ENCODE measurements around the gene PTCH1. TPM values are rescaled to one million over a fixed set of nuclear protein-coding genes. Genes with fewer than 3 reads are reported as not detected.

Gene PTCH1
- total and polyA plus RNA-seq, 2 donors (not counting 1 experiment from before 2014, with no cell fraction given) = 3.3 to 20.1 TPM

- TF ChIP-seq CTCF (conservative IDR thresholded peaks at IDR 0.05 in 1 of 2, IDR thresholded peaks at IDR 0.05 in 1 of 2; ENCODE audit: low read depth in 1 of 2, low read length in 2 of 2) (no peak), EZH2 (IDR thresholded peaks at IDR 0.05; ENCODE audit: low read length, missing control alignments) (no peak)
- Histone ChIP-seq H2AFZ (ENCODE audit: low read length) (peak overlapping the region; percentile 49), H3K4me2 (ENCODE audit: extremely low read depth, insufficient read depth, low read length) (peak overlapping the region; percentile 78), H3K36me3 (ENCODE audit: control insufficient read depth, insufficient read depth, low read length) (no peaks in the 10 kb centered on the region), H3K9ac (ENCODE audit: insufficient read depth, low read length) (peak overlapping the region; percentile 66), H3K27me3 (ENCODE audit: control insufficient read depth, insufficient read depth, low read length) (no peaks in the 10 kb centered on the region), H3K79me2 (ENCODE audit: control insufficient read depth, insufficient read depth, low read length) (peaks cover 1% of the 10 kb centered on the region), H3K4me1 (ENCODE audit: control insufficient read depth, extremely low read depth, insufficient read depth, low read length) (peaks cover 3% of the 10 kb centered on the region), H3K9me3 (ENCODE audit: control insufficient read depth, insufficient read depth, low read depth, low read length) (no peaks in the 10 kb centered on the region), H4K20me1 (ENCODE audit: control insufficient read depth, extremely low read depth, insufficient read depth, low read length) (no peaks in the 10 kb centered on the region), H3K27ac (ENCODE audit: insufficient read depth, low read length) (peak overlapping the region; percentile 37), H3K4me3 (replicated peaks in 1 of 4; ENCODE audit: control extremely low read depth in 1 of 4, insufficient read depth in 1 of 4, low read depth in 3 of 4, low read length in 4 of 4) (peak overlapping the region; percentile 74 to 89 (median 82))
- DNase-seq (ENCODE audit: low read depth in 2 of 2) = peak; percentile 58 to 75
Measured at GRCh38 chr9:95505717-95506427, 10.9 kb downstream of the PTCH1 start.

- H3K27me3 ChIP-seq (ENCODE audit: control insufficient read depth, insufficient read depth, low read length) = no peaks in the 10 kb centered on the region
- peak overlapping the region; percentile 78 for H3K4me2 ChIP-seq (ENCODE audit: extremely low read depth, insufficient read depth, low read length)
- peaks cover 1% of the 10 kb centered on the region for H3K79me2 ChIP-seq (ENCODE audit: control insufficient read depth, insufficient read depth, low read length)
- DNase-seq (ENCODE audit: low read depth in 2 of 2) = no peak
- TF ChIP-seq CTCF (conservative IDR thresholded peaks at IDR 0.05 in 1 of 2, IDR thresholded peaks at IDR 0.05 in 1 of 2; ENCODE audit: low read depth in 1 of 2, low read length in 2 of 2) (no peak), EZH2 (IDR thresholded peaks at IDR 0.05; ENCODE audit: low read length, missing control alignments) (no peak)
- no peak overlapping the region for H2AFZ ChIP-seq (ENCODE audit: low read length)
- H3K27ac ChIP-seq (ENCODE audit: insufficient read depth, low read length) = no peak overlapping the region
- H3K4me1 ChIP-seq (ENCODE audit: control insufficient read depth, extremely low read depth, insufficient read depth, low read length) = peaks cover 3% of the 10 kb centered on the region
- no peaks in the 10 kb centered on the region for H3K36me3 ChIP-seq (ENCODE audit: control insufficient read depth, insufficient read depth, low read length)
- peak overlapping the region; percentile 39 to 79 (median 57) for H3K4me3 ChIP-seq (replicated peaks in 1 of 4; ENCODE audit: control extremely low read depth in 1 of 4, insufficient read depth in 1 of 4, low read depth in 3 of 4, low read length in 4 of 4)
- H4K20me1 ChIP-seq (ENCODE audit: control insufficient read depth, extremely low read depth, insufficient read depth, low read length) = no peaks in the 10 kb centered on the region
- no peak overlapping the region for H3K9ac ChIP-seq (ENCODE audit: insufficient read depth, low read length)
- H3K9me3 ChIP-seq (ENCODE audit: control insufficient read depth, insufficient read depth, low read depth, low read length) = no peaks in the 10 kb centered on the region
Measured at GRCh38 chr9:95505072-95505716, 11.6 kb downstream of the PTCH1 start.

- peaks cover 1% of the 10 kb centered on the region for H3K79me2 ChIP-seq (ENCODE audit: control insufficient read depth, insufficient read depth, low read length)
- no peak overlapping the region for H3K27ac ChIP-seq (ENCODE audit: insufficient read depth, low read length)
- DNase-seq (ENCODE audit: low read depth in 2 of 2) = peak; percentile 44 to 72
- no peaks in the 10 kb centered on the region for H3K9me3 ChIP-seq (ENCODE audit: control insufficient read depth, insufficient read depth, low read depth, low read length)
- peaks cover 6% of the 10 kb centered on the region for H3K4me1 ChIP-seq (ENCODE audit: control insufficient read depth, extremely low read depth, insufficient read depth, low read length)
- TF ChIP-seq EZH2 (IDR thresholded peaks at IDR 0.05; ENCODE audit: low read length, missing control alignments) = no peak
- TF ChIP-seq CTCF (conservative IDR thresholded peaks at IDR 0.05 in 1 of 2, IDR thresholded peaks at IDR 0.05 in 1 of 2; ENCODE audit: low read depth in 1 of 2, low read length in 2 of 2) = peak; percentile 4 to 18
- H2AFZ ChIP-seq (ENCODE audit: low read length) = no peak overlapping the region
- H3K36me3 ChIP-seq (ENCODE audit: control insufficient read depth, insufficient read depth, low read length) = no peaks in the 10 kb centered on the region
- H3K9ac ChIP-seq (ENCODE audit: insufficient read depth, low read length) = no peak overlapping the region
- H4K20me1 ChIP-seq (ENCODE audit: control insufficient read depth, extremely low read depth, insufficient read depth, low read length) = no peaks in the 10 kb centered on the region
- no peaks in the 10 kb centered on the region for H3K27me3 ChIP-seq (ENCODE audit: control insufficient read depth, insufficient read depth, low read length)
- H3K4me2 ChIP-seq (ENCODE audit: extremely low read depth, insufficient read depth, low read length) = peak overlapping the region; percentile 56
- peak overlapping the region in 2 of 4 experiments; percentile 74 to 79 for H3K4me3 ChIP-seq (replicated peaks in 1 of 4; ENCODE audit: control extremely low read depth in 1 of 4, insufficient read depth in 1 of 4, low read depth in 3 of 4, low read length in 4 of 4)
Measured at GRCh38 chr9:95504053-95504963, 12.5 kb downstream of the PTCH1 start.

All from fibroblast of lung (primary cell).